Stimulated activated CD8-positive, alpha-beta memory T cell treated with anti-CD3 and anti-CD28 coated beads, Interleukin-2, amount 100 ng/mL, for 1 hour (primary cell): ENCODE data around the gene SAMD1.
A peak's percentile ranks its signal among the peaks of the same experiment; 100 is the strongest.

ENCODE experiments used
- DNase-seq, 2 donors: peaks; one replicate each; pipeline ENCODE4 v3.0.0-alpha.2; 2020; ENCODE audit warnings: low read depth in 2 of 2

The SAMD1 gene

DNA sequence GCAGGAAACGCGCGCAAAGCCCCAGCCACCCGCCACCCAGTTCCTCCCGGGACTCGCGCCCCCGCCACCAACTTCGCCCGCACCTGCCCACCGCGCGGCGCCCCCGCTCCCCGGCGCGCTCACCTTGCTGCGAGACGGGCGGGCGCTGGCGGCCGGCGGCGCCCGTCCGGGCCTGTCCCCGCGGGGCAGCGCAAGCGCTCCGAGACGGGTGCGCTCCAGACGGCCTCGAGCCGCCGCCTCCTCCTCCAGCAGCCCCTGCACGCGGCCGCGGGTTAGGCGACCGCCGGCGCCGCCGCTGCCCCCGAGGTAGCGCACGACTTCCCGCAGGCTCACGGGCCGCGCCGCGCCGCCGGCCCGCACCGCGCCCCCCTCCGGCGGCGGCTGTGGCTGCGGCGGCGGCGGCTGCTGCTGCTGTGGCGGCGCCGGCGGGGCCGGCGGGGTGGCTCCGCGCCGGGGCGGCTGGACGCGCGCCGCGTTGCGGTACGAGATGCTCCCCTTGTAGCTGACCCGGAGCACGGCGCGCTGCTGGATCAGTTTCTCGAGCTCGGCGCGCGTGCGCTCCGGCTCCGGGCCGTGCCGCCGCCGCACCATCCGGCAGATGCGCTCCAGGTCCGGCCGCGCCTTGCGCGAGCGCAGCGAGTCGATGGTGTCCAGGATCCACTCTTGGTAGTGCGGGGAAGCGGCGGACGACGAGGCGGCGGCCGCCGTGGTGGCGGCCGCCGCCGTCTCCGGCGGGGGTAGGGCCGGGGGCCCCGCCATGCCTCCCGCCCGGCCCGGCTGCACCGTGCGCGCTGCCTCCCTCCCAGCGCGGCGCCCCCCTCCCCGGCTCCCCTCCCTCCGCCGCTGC lies 666 bp downstream of the SAMD1 start:
- peak in 1 of 2 donors; percentile 25 for DNase-seq

GRCh38 chr19:14089412-14089661 lies 1.2 kb downstream of the SAMD1 start:
- no peak for DNase-seq

DNA sequence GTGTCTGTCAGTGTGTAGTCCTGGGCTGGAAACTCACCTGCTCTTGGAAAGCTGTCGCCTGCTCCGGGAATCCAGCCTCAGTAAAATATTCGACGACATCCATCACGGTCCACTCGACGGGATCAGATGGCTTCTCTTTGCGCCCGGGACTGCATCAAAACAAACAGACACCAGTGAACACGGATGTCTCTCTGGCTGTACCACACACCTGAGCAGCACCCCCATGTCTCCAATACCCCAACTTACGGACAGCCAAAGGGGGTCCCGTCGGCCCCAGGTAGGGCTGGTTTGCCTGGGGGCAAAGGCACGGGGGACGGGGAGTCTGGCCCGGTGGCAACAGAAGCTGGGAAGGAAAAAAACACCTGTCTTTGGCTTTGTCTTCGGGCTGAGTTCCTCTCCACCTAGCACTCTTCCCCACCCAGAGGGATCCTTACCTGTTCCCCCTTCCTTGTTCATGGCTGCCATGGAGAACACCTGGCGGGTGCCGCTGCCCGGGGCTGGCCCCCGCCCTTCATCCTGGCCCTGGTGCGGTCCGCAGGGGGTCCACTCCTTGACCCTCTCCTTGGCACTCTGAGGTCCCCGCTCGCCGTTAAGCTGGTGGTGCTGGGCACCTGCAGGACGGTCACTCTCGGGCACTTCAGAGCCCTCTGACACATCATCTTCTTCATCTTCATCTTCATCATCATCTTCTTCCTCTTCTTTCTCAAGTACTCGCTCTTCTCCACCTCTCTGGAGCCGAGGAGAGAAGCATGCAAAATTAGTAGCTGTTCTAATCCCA lies 1.7 kb downstream of the SAMD1 start:
- DNase-seq, result no peak

GRCh38 chr19:14086098-14086497 lies 4.5 kb downstream of the SAMD1 start:
- DNase-seq, result no peak

DNA sequence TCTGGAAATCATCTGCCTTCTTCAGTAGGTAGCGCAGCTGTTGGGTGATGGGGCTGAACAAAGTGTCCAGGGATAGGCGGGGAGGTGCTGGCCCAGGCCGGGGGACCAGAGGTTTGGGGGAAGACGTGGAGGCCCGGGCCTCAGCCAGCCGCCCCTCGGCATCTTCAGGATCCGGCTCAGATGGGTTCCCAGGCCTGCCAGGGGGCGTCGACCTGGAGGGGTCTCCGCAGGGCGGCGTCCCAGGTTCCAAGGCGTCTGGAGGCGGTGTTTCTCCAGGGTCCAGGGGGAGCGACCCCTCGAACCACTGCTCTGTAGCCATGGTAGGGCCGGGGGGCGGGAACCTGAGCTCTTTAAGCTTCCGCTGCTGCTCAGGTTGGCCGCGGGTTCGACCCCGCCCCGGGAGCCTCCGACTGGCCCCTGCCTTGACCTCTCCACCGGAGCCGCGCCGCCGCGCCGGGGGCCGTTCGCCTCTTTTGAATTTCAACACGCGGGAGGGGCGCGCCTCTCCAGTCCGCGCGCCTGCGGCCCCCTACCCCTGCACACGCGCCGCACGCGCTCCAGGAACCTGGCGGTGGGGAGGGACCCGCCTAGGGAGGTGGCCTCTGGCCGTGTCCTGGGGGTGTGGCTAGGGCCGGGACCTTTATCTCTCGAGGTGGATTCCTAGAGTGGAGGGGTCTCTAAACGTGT lies 5.1 kb downstream of the SAMD1 start, which contains the start of gene C19orf67:
Gene C19orf67 (minus strand): TSS at position 475 of the 687 bp plus-strand sequence. CDS start 156 bp downstream, at position 319.
- DNase-seq, result no peak

- no peak for DNase-seq
Measured at GRCh38 chr19:14082675-14082960, 7.9 kb downstream of the SAMD1 start.

GRCh38 chr19:14081797-14082674 lies 8.5 kb downstream of the SAMD1 start:
- DNase-seq, result no peak

- peak; percentile 98 for DNase-seq
Measured at GRCh38 chr19:14080887-14081796, 9.4 kb downstream of the SAMD1 start.

DNA sequence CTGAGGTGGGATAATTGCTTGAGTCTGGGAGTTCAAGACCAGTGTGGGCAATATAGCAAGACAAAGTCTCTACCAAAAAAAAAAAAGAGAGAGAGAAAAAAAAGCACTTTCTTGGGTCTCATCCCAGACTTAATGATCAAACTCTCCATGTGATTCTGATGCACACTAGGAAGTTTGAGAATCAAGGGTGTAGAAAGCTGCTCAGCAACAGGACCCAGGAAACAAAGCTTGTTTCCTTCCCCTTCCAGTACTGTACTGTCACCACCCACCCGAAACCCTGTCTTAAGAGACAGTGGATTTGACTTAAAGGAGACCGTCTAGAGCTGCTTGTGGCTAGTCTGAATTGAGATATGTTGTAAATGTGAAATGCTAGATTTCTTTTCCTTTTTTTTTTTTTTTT lies 12.1 kb downstream of the SAMD1 start:
- DNase-seq, result no peak

GRCh38 chr19:14073925-14074838 lies 16.4 kb downstream of the SAMD1 start:
- DNase-seq, result no peak

DNA sequence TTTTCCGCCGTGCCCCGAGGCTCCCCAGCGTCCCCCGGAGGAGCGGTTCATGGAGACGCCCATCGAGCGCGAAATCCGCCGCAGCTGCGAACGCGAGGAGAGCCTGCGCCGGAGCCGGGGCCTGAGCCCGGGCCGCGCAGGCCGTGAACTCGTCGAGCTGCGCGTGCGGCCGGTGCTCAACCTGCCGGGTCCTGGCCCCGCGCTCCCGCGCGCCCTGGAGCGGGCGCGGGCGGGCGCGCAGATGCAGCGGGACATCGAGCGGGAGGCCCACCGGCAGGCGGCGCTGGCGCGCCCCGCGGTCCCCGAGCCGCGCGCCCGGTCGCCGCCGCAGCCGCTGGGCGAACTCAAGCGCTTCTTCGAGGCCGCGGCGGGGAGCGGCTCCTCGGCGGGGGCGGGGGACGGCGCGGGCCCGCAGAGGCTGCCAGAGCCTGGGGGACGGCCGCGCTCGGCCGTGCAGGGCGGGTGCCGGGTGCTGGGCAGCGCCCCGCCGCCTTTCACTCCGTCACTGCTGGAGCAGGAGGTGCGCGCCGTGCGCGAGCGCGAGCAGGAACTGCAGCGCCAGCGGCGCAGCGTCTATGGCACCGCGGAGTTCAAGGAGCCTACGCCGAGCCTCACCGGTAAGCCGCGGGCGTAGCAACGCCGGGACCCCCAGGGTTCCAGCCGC lies 17.2 kb downstream of the SAMD1 start:
- peak; percentile 52 to 61 for DNase-seq

GRCh38 chr19:14072535-14073260 lies 17.9 kb downstream of the SAMD1 start, which contains the start of gene MISP3:
TSS of gene MISP3 (plus strand) at chr19:14072786. CDS start at chr19:14073310, 524 bp downstream.
- no peak for DNase-seq

- DNase-seq, result no peak
Measured at GRCh38 chr19:14070268-14071050, 20.1 kb downstream of the SAMD1 start.

- no peak for DNase-seq
Measured at GRCh38 chr19:14066134-14066533, 24.4 kb downstream of the SAMD1 start.

GRCh38 chr19:14063105-14063504 lies 27.4 kb downstream of the SAMD1 start:
- DNase-seq, result no peak

DNA sequence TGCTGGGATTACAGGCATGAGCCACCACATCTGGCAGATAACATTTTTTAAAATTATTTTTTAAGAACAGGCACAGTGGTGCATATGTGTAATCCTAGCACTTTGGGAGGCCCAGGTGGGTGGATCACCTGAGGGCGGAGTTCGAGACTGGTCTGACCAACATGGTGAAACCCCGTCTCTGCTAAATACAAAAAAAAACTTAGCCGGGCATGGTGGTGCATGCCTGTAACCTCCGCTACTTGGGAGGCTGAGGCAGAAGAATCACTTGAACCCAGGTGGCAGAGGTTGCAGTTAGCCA lies 28.0 kb downstream of the SAMD1 start:
- no peak for DNase-seq

DNA sequence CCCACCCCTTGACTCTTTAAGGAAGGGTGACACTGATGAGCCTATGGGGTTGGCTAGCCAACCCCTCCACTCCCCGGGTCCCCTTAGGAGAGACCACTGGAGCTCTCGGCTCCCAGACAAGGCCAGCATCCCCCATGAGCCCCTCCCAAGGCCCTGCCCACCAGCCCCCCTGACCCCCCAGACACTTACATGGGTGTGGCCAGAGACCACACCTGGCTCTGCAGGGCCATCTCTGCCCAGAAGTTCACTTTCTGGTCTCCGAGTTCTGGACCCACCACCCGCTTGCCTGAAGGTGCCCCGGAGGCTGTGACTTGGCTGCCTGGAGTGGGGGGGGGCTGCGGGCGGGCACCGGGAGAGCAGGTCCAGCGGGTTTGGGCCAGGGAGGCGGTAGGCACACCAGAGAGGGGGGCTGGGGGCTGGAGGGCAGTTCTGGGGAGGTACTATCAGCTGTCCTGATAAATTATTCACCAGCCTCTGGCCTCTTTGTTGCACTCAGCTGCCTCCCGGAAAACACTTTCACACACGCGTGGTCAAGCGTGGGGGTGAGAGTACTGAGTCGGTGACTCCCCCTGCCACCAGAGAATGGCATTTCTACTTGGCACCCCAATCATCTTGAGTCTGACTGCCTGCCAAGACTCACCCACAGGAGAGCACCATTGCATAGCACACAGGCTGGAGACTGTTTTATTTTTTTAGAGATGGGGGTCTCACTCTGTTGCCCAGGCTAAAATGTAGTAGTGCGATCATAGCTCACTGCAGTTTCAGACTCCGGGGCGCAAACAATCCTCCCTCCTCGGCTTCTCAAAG lies 28.6 kb downstream of the SAMD1 start, which contains the start of gene PALM3:
Gene PALM3 (minus strand): TSS at position 326 of the 807 bp plus-strand sequence. CDS start 96 bp downstream, at position 230.
- DNase-seq, result no peak
